MM.1S (cell line): Measurements from ENCODE around the gene SORCS2.
A peak's percentile ranks its signal among the peaks of the same experiment; 100 is the strongest.

Experiments used
- DNase-seq: peaks from one replicate; pipeline ENCODE4 v3.0.0-alpha.2; 2015
- H2AFZ ChIP-seq: fragments of 300-600 bp; sonication (generic); 2 replicates; pipeline ENCODE4 v1.6.0; 2016; ENCODE audit warnings: antibody characterized with exemption, low read length
- H3F3A ChIP-seq: fragments of 300-600 bp; sonication (generic); 2 replicates; pipeline ENCODE4 v1.6.1; 2016; ENCODE audit warnings: mild to moderate bottlenecking, antibody characterized with exemption, low read length, moderate library complexity, mixed read lengths; ENCODE audit not compliant: insufficient read depth
- H3K27ac ChIP-seq: fragments of 300-600 bp; sonication (generic); 2 replicates; pipeline ENCODE4 v1.5.1; 2016; ENCODE audit warnings: mild to moderate bottlenecking, low read length
- H3K27me3 ChIP-seq: fragments of 300-600 bp; sonication (generic); replicated peaks from 2 replicates; pipeline ENCODE4 v1.6.0; 2016; ENCODE audit warnings: low read length; ENCODE audit not compliant: insufficient read depth
- H3K36me3 ChIP-seq: fragments of 300-600 bp; sonication (generic); replicated peaks from 2 replicates; pipeline ENCODE4 v1.6.1; 2016; ENCODE audit warnings: mild to moderate bottlenecking, low read length, mixed read lengths; ENCODE audit not compliant: insufficient read depth
- H3K4me1 ChIP-seq: fragments of 300-600 bp; sonication (generic); 2 replicates; pipeline ENCODE4 v1.6.1; 2016; ENCODE audit warnings: low read length, mixed read lengths
- H3K4me2 ChIP-seq: fragments of 300-600 bp; sonication (generic); 2 replicates; pipeline ENCODE4 v1.6.0; 2016; ENCODE audit warnings: low read depth, low read length
- H3K4me3 ChIP-seq: fragments of 300-600 bp; sonication (generic); 2 replicates; pipeline ENCODE4 v1.5.1; 2016; ENCODE audit warnings: low read length, mixed read lengths
- H3K79me2 ChIP-seq: fragments of 300-600 bp; sonication (generic); 2 replicates; pipeline ENCODE4 v1.6.1; 2016; ENCODE audit warnings: mixed run types, low read length, mixed read lengths
- H3K9ac ChIP-seq: fragments of 300-600 bp; sonication (generic); 2 replicates; pipeline ENCODE4 v1.6.1; 2016; ENCODE audit warnings: low read length, mixed read lengths
- H3K9me2 ChIP-seq: fragments of 300-600 bp; sonication (generic); replicated peaks from 2 replicates; pipeline ENCODE4 v1.6.1; 2016; ENCODE audit warnings: mild to moderate bottlenecking, low read length, mixed read lengths; ENCODE audit not compliant: insufficient read depth
- H3K9me3 ChIP-seq: fragments of 300-600 bp; sonication (generic); replicated peaks from 2 replicates; pipeline ENCODE4 v1.6.1; 2016; ENCODE audit warnings: mild to moderate bottlenecking, low read length, mixed read lengths; ENCODE audit not compliant: insufficient read depth
- H4K20me1 ChIP-seq: fragments of 300-600 bp; sonication (generic); 2 replicates; pipeline ENCODE4 v1.6.1; 2016; ENCODE audit warnings: mild to moderate bottlenecking, low read length, moderate library complexity, mixed read lengths; ENCODE audit not compliant: insufficient read depth
- EZH2 ChIP-seq: fragments of 300-600 bp; sonication (generic); optimal IDR thresholded peaks from 2 replicates; pipeline ENCODE3; 2017; ENCODE audit warnings: low read depth, mild to moderate bottlenecking, antibody characterized with exemption, low read length, mixed read lengths
- EZH2phosphoT487 ChIP-seq: fragments of 300-600 bp; sonication (generic); IDR thresholded peaks from 2 replicates; pipeline ENCODE4 v1.6.1; 2018; ENCODE audit warnings: antibody characterized with exemption, low read length
- TF ChIP-seq, protein P1 (sequence below): fragments of 300-600 bp; sonication (generic); IDR thresholded peaks from 2 replicates; pipeline ENCODE4 v1.5.1; 2016; ENCODE audit warnings: antibody characterized with exemption, low read length, mixed read lengths

The SORCS2 gene

DNA sequence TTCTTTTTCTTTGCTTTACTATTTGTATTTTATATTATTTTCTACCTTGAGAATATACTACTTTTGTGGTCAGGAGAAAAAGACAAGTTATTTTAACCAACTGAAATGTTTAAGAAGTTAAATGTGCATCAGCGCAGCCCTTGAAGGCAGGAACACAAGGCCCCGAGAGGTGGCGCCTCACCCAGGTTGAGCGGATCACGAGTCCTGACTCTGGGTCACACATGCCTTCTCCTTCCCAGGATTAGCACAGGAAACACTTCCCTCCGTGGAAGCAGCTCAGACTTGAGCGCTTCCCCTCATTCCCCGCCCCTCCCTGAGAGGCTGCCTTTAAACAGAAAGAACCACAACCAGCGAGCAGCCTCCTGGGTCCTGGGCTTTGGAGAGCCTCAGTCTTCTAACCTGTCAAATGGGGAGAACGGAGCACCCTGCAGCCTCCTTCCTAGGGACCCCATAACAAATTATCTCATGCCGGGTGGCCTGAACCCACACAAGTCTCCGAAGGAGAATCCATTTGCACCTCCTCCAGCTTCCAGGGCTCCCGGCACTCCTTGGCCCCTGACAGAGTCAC is 529.7 kb downstream of the SORCS2 start:
- H3K79me2 ChIP-seq: no peaks in the 10 kb centered on the region
- no peak overlapping the region for H3K4me2 ChIP-seq
- no peak overlapping the region for H3K9ac ChIP-seq
- no peak overlapping the region for H2AFZ ChIP-seq
- no peaks in the 10 kb centered on the region for H3K4me1 ChIP-seq
- no peaks in the 10 kb centered on the region for H3K36me3 ChIP-seq
- TF ChIP-seq EZH2 (no peak), EZH2phosphoT487 (no peak)
- TF ChIP-seq, protein P1, sequence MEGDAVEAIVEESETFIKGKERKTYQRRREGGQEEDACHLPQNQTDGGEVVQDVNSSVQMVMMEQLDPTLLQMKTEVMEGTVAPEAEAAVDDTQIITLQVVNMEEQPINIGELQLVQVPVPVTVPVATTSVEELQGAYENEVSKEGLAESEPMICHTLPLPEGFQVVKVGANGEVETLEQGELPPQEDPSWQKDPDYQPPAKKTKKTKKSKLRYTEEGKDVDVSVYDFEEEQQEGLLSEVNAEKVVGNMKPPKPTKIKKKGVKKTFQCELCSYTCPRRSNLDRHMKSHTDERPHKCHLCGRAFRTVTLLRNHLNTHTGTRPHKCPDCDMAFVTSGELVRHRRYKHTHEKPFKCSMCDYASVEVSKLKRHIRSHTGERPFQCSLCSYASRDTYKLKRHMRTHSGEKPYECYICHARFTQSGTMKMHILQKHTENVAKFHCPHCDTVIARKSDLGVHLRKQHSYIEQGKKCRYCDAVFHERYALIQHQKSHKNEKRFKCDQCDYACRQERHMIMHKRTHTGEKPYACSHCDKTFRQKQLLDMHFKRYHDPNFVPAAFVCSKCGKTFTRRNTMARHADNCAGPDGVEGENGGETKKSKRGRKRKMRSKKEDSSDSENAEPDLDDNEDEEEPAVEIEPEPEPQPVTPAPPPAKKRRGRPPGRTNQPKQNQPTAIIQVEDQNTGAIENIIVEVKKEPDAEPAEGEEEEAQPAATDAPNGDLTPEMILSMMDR: peak; percentile 37
- H3K4me3 ChIP-seq: no peak overlapping the region
- no peak for DNase-seq
- no peaks in the 10 kb centered on the region for H3K9me3 ChIP-seq
- H3K27me3 ChIP-seq: peaks cover 67% of the 10 kb centered on the region
- no peaks in the 10 kb centered on the region for H3F3A ChIP-seq
- no peaks in the 10 kb centered on the region for H3K9me2 ChIP-seq
- no peak overlapping the region for H3K27ac ChIP-seq
- no peaks in the 10 kb centered on the region for H4K20me1 ChIP-seq

DNA sequence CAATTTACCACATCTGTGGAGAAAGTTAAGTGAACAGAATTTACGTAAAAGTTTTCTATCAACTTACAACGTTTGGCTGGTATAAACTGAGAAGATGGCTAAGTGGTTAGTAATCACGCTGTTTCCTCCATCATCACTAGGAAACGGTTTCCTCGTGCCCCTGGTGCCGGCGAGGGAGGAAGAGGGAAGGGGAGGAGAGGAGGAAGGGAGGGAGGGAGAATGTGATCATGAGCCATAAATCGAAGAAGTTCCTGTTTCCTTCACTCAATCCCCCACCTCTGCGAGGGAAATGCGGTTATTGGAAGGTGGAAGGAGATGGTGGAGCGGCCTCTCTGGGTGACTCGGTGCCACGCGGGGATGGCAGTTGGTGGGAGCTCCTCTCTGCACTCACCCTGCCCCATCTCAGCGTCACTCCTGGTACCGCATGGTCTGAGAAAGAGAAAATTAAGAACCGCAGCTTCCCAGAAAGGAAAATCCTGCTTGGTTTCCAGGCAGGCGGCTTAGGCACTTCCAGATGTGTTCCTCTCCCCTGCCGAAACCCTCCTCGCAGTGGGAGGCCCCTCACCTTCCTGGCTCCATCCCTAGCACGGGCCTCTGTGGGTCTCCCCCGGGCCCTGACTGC is 530.5 kb downstream of the SORCS2 start:
- Histone ChIP-seq H3K9ac (no peak overlapping the region), H3K36me3 (no peaks in the 10 kb centered on the region), H3K79me2 (no peaks in the 10 kb centered on the region), H3K9me2 (no peaks in the 10 kb centered on the region), H3K27me3 (peaks cover 66% of the 10 kb centered on the region), H3K4me2 (no peak overlapping the region), H3F3A (no peaks in the 10 kb centered on the region), H3K9me3 (no peaks in the 10 kb centered on the region), H3K4me1 (no peaks in the 10 kb centered on the region), H4K20me1 (no peaks in the 10 kb centered on the region), H3K27ac (no peak overlapping the region), H2AFZ (no peak overlapping the region), H3K4me3 (no peak overlapping the region)
- TF ChIP-seq EZH2 (no peak), EZH2phosphoT487 (no peak)
- TF ChIP-seq, protein P1: no peak
- DNase-seq: no peak

GRCh38 chr4:7723625-7724024 is 531.3 kb downstream of the SORCS2 start:
- Histone ChIP-seq H3K9me2 (no peaks in the 10 kb centered on the region), H3K27me3 (peaks cover 65% of the 10 kb centered on the region), H3K79me2 (no peaks in the 10 kb centered on the region), H3K9ac (no peak overlapping the region), H3K27ac (no peak overlapping the region), H3K4me1 (no peaks in the 10 kb centered on the region), H4K20me1 (no peaks in the 10 kb centered on the region), H3K4me3 (no peak overlapping the region), H3K4me2 (no peak overlapping the region), H2AFZ (no peak overlapping the region), H3K9me3 (no peaks in the 10 kb centered on the region), H3F3A (no peaks in the 10 kb centered on the region), H3K36me3 (no peaks in the 10 kb centered on the region)
- TF ChIP-seq EZH2 (no peak), EZH2phosphoT487 (no peak)
- TF ChIP-seq, protein P1: no peak
- DNase-seq: no peak
